Measurements from ENCODE around the gene RGS6. TPM values are rescaled to one million over a fixed set of nuclear protein-coding genes. Genes with fewer than 3 reads are reported as not detected.

The RGS6 gene
- total and polyA plus RNA-seq, 2 of the 4 experiments (the other 2 are of a cell fraction): not detected

DNA sequence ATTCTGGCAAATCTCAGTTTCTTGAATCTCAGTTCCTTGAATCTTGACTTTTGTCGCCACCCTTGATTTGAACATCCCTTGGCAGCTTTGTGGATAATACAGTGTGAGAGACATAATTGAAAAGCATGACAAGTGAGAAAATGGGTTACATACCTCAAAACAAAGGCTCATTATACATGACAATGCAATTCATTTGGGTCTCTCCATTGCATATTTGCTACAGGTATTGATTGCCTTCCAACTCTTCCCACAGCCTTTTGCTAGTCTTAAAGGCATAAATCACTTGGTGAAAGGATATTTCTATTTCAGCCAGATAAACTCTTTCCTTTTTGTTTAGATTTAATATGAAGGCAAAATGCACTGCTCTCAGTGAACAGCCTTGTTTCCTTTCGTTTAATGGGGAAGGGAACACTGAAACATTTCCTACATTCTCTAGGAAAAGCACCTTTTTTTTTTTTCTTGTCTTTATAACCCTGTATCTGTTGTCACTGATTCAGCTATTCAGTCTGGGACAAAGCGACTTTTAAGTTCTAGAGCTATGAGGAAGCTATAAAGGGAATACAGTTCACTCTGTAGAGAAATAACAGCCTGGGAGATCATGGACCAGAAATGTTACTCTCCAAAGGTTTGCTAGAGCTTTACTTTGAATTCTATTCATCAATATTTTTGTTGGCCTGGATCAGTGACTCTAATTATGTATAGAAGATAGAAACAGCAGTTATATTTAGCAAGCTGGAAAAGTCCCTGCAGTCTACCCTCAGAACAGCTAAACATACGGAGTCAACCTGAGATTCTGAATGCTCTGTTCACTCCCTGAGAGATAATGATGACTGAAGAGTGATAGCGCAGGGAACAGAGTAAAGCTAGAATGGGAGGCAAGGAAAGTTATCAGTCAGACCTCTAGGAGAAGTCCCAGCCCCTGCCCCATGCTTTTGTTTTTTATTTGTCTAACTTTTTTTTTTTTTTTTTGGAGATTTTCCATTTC, 311.4 kb downstream of the RGS6 start:
- H2BK20ac ChIP-seq (ENCODE audit: low read depth, low read length): no peak overlapping the region
- H3K4me1 ChIP-seq (ENCODE audit: control insufficient read depth, insufficient read depth, low read length): no peaks in the 10 kb centered on the region
- H3K27me3 ChIP-seq (ENCODE audit: control insufficient read depth, insufficient read depth, low read length): no peaks in the 10 kb centered on the region
- no peak overlapping the region for H2BK5ac ChIP-seq (ENCODE audit: low read depth, low read length, poor library complexity, severe bottlenecking)
- no peak overlapping the region for H3K18ac ChIP-seq (ENCODE audit: low read depth, low read length)
- dilution Hi-C loops (cut with HindIII; ENCODE audit: low sequenced_read_pairs, unreplicated experiment): no loop called here
- H4K20me1 ChIP-seq (ENCODE audit: insufficient read depth, low read length): no peaks in the 10 kb centered on the region
- no peaks in the 10 kb centered on the region for H3K79me1 ChIP-seq (ENCODE audit: low read depth in 1 of 2, low read length in 2 of 2)
- H3K23ac ChIP-seq (ENCODE audit: low read depth, low read length): no peak overlapping the region
- H3K4me3 ChIP-seq (ENCODE audit: insufficient read depth, low read depth, low read length): no peak overlapping the region
- in situ Hi-C loops (cut with MboI; ENCODE audit: low sequenced_read_pairs): no loop called here
- no peak overlapping the region for H4K91ac ChIP-seq (ENCODE audit: insufficient read depth, low read depth, low read length)
- H4K8ac ChIP-seq (ENCODE audit: low read depth in 2 of 2, low read length in 2 of 2): no peak overlapping the region
- H3K14ac ChIP-seq (replicated peaks; ENCODE audit: low read depth, low read length): no peak overlapping the region
- no TSS peak for BruUV-seq (replicated peaks)
- no peaks in the 10 kb centered on the region for H3K9me3 ChIP-seq (ENCODE audit: control insufficient read depth, insufficient read depth, low read length)
- ChIA-PET POLR2A (ENCODE audit: unreplicated experiment) (no interaction called here), CTCF (no interaction called here)
- no peak overlapping the region for H3K27ac ChIP-seq (ENCODE audit: insufficient read depth, low read length)
- no peak for TF ChIP-seq SMC3 (IDR thresholded peaks at IDR 0.05; ENCODE audit: low read depth, low read length)
- no peak for TF ChIP-seq RFX5 (IDR thresholded peaks at IDR 0.05; ENCODE audit: low read depth, low read length)
- TF ChIP-seq MAFK (IDR thresholded peaks at IDR 0.05; ENCODE audit: low read depth, low read length): no peak
- no peak for TF ChIP-seq POLR2A (IDR thresholded peaks at IDR 0.05; ENCODE audit: low read depth, low read length)
- TF ChIP-seq, protein P1, sequence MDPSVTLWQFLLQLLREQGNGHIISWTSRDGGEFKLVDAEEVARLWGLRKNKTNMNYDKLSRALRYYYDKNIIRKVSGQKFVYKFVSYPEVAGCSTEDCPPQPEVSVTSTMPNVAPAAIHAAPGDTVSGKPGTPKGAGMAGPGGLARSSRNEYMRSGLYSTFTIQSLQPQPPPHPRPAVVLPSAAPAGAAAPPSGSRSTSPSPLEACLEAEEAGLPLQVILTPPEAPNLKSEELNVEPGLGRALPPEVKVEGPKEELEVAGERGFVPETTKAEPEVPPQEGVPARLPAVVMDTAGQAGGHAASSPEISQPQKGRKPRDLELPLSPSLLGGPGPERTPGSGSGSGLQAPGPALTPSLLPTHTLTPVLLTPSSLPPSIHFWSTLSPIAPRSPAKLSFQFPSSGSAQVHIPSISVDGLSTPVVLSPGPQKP (IDR thresholded peaks at IDR 0.05; ENCODE audit: borderline replicate concordance, low read depth, low read length): no peak
- TF ChIP-seq USF2 (IDR thresholded peaks at IDR 0.05; ENCODE audit: low read depth, low read length): no peak
- TF ChIP-seq RCOR1 (IDR thresholded peaks at IDR 0.05; ENCODE audit: insufficient replicate concordance, low read length): no peak
- no peak for TF ChIP-seq BHLHE40 (IDR thresholded peaks at IDR 0.05; ENCODE audit: low read depth, low read length)
- no peak for TF ChIP-seq CHD1 (IDR thresholded peaks at IDR 0.05; ENCODE audit: low read depth, low read length)
- no peak overlapping the region for H2AFZ ChIP-seq (replicated peaks; ENCODE audit: low read length, poor library complexity)
- H4K5ac ChIP-seq (ENCODE audit: low read depth, low read length): no peak overlapping the region
- DNase-seq (no peak), ATAC-seq (ENCODE audit: low read depth) (no peak)
- whole genome bisulfite sequencing, 2 experiments (ENCODE audit: extremely low coverage in 2 of 2, insufficient read length in 1 of 2): no CpG with 5 or more reads among the region's 5 CpGs
- H2AK5ac ChIP-seq (ENCODE audit: low read depth, low read length): no peak overlapping the region
- no peak overlapping the region for H3K4ac ChIP-seq (ENCODE audit: low read depth, low read length)
- no peaks in the 10 kb centered on the region for H3K9me1 ChIP-seq (ENCODE audit: insufficient read depth, low read length)
- H2AK9ac ChIP-seq (replicated peaks; ENCODE audit: low read depth, low read length, poor library complexity): no peak overlapping the region
- no peaks in the 10 kb centered on the region for H3K36me3 ChIP-seq (ENCODE audit: control insufficient read depth, insufficient read depth, low read length)
- no peak overlapping the region for H2BK120ac ChIP-seq (ENCODE audit: low read depth, low read length)
- no peak overlapping the region for H3K9ac ChIP-seq (ENCODE audit: low read depth, low read length)
- intact Hi-C loops (cut with micrococcal nuclease): no loop called here
- H3K56ac ChIP-seq (ENCODE audit: extremely low read depth, insufficient read depth, low read length): no peak overlapping the region
- H2BK15ac ChIP-seq (ENCODE audit: low read depth, low read length): no peak overlapping the region
- H3K4me2 ChIP-seq (ENCODE audit: low read depth, low read length): no peak overlapping the region
